ENCODE data around the gene LY6G6F. TPM values are rescaled to one million over a fixed set of nuclear protein-coding genes. Genes with fewer than 3 reads are reported as not detected.

Gene LY6G6F
- total and polyA plus RNA-seq, 2 experiments from 2014 or later: not detected

GRCh38 chr6:31702819-31703716, 3.6 kb upstream of the LY6G6F start, which contains the start of gene ABHD16A (continued):
- TF ChIP-seq ZNF462 (CRISPR knock-in tag; IDR thresholded peaks at IDR 0.05): no peak
- no peak for TF ChIP-seq EZH2 (IDR thresholded peaks at IDR 0.05; ENCODE audit: low read depth, unreplicated experiment)
- TF ChIP-seq POLR2AphosphoS5 (IDR thresholded peaks at IDR 0.05; ENCODE audit: low read depth): peak; percentile 85
- no peak for TF ChIP-seq NANOG (IDR thresholded peaks at IDR 0.05; ENCODE audit: borderline replicate concordance)
- TF ChIP-seq CREB1 (CRISPR knock-in tag; IDR thresholded peaks at IDR 0.05; ENCODE audit: low read depth): peak; percentile 88
- no peak for TF ChIP-seq EZH2phosphoT487 (IDR thresholded peaks at IDR 0.05; ENCODE audit: unreplicated experiment)

GRCh38 chr6:31705931-31706330, 735 bp upstream of the LY6G6F start:
- Mint-ChIP-seq H3K27ac (no peak overlapping the region), H3K4me3 (no peak overlapping the region), H3K36me3 (ENCODE audit: low read depth) (no peaks in the 10 kb centered on the region; the same call in 2 of the 3 replicates), H3K4me1 (peaks cover 13% of the 10 kb centered on the region), H3K9me3 (no peaks in the 10 kb centered on the region), H3K27me3 (ENCODE audit: insufficient read depth, low read depth, poor library complexity) (peaks cover 14% of the 10 kb centered on the region)
- H3K27me3 ChIP-seq (ENCODE audit: insufficient read depth): no peaks in the 10 kb centered on the region
- DNase-seq (ENCODE audit: low spot score) (no peak), ATAC-seq (no peak)
- H3K27ac ChIP-seq (ENCODE audit: low read depth): no peak overlapping the region
- H3F3A ChIP-seq (replicated peaks; ENCODE audit: low read depth): peaks cover 3% of the 10 kb centered on the region; the same call in 1 of the 2 replicates
- H3K4me1 ChIP-seq (ENCODE audit: insufficient read depth): peaks cover 5% of the 10 kb centered on the region; the same call in 1 of the 2 replicates
- no peaks in the 10 kb centered on the region for H3K9me2 ChIP-seq (ENCODE audit: insufficient read depth)
- no peak overlapping the region for H3K4me3 ChIP-seq
- peaks cover 13% of the 10 kb centered on the region; the same call in 1 of the 2 replicates for H3K79me2 ChIP-seq (replicated peaks; ENCODE audit: insufficient read depth)
- TF ChIP-seq POLR2AphosphoS5 (IDR thresholded peaks at IDR 0.05; ENCODE audit: low read depth): no peak
- TF ChIP-seq EZH2 (IDR thresholded peaks at IDR 0.05; ENCODE audit: low read depth, unreplicated experiment): no peak
- TF ChIP-seq JUNB (IDR thresholded peaks at IDR 0.05; ENCODE audit: unreplicated experiment): no peak
- no peak for TF ChIP-seq EZH2phosphoT487 (IDR thresholded peaks at IDR 0.05; ENCODE audit: unreplicated experiment)
- H3K36me3 ChIP-seq (ENCODE audit: insufficient read depth): no peaks in the 10 kb centered on the region
- H3K4me2 ChIP-seq: no peak overlapping the region
- H2AFZ ChIP-seq: no peak overlapping the region
- H4K20me1 ChIP-seq (replicated peaks; ENCODE audit: insufficient read depth): 0 out of 2 replicates have a peak, but pooled peaks cover 3% of the 10 kb centered on the region
